Neural crest cell (in vitro differentiated cells): ENCODE results near the gene SLC35E4. TPM values are rescaled to one million over a fixed set of nuclear protein-coding genes. Genes with fewer than 3 reads are reported as not detected.
A peak's percentile ranks its signal among the peaks of the same experiment; 100 is the strongest.

Experiments used
- DNase-seq: peaks from one replicate; pipeline ENCODE4 v3.0.0; 2021; ENCODE audit warnings: low read depth, mixed read lengths, low spot score
- H3K27ac Mint-ChIP-seq: one replicate; pipeline ENCODE4 v1.8.0; 2021; ENCODE audit warnings: mild to moderate bottlenecking, mixed read lengths; ENCODE audit not compliant: unreplicated experiment
- H3K27me3 Mint-ChIP-seq: 2 replicates; pipeline ENCODE4 v1.8.0; 2021; ENCODE audit warnings: low read depth, mild to moderate bottlenecking, mixed read lengths
- H3K36me3 Mint-ChIP-seq: 2 replicates; pipeline ENCODE4 v1.8.0; 2021; ENCODE audit warnings: low read depth, mild to moderate bottlenecking, mixed read lengths
- H3K4me1 Mint-ChIP-seq: 2 replicates; pipeline ENCODE4 v1.8.0; 2021; ENCODE audit warnings: mixed read lengths
- H3K4me3 Mint-ChIP-seq: one replicate; pipeline ENCODE4 v1.8.0; 2021; ENCODE audit warnings: mild to moderate bottlenecking, mixed read lengths
- H3K9me3 Mint-ChIP-seq: 2 replicates; pipeline ENCODE4 v1.8.0; 2021; ENCODE audit warnings: mixed read lengths
- total RNA-seq: library from RNA; stranded (reverse); gene quantifications from 2 replicates; pipeline ENCODE4 v1.2.1, GENCODE V29; 2021
- TF ChIP-seq, protein P1 (sequence below): fragments of 200-600 bp; sonication (generic); conservative IDR thresholded peaks from 2 replicates; pipeline ENCODE4 v1.5.0; 2021; ENCODE audit warnings: antibody characterized with exemption, mild to moderate bottlenecking

SLC35E4 gene
- total RNA-seq, 1 donor from 2014 or later = 4.5 TPM

- H3K4me1 Mint-ChIP-seq = peaks cover 19% of the 10 kb centered on the region
- H3K36me3 Mint-ChIP-seq = no peaks in the 10 kb centered on the region
- TF ChIP-seq, protein P1, sequence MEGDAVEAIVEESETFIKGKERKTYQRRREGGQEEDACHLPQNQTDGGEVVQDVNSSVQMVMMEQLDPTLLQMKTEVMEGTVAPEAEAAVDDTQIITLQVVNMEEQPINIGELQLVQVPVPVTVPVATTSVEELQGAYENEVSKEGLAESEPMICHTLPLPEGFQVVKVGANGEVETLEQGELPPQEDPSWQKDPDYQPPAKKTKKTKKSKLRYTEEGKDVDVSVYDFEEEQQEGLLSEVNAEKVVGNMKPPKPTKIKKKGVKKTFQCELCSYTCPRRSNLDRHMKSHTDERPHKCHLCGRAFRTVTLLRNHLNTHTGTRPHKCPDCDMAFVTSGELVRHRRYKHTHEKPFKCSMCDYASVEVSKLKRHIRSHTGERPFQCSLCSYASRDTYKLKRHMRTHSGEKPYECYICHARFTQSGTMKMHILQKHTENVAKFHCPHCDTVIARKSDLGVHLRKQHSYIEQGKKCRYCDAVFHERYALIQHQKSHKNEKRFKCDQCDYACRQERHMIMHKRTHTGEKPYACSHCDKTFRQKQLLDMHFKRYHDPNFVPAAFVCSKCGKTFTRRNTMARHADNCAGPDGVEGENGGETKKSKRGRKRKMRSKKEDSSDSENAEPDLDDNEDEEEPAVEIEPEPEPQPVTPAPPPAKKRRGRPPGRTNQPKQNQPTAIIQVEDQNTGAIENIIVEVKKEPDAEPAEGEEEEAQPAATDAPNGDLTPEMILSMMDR = no peak
- peaks cover 28% of the 10 kb centered on the region for H3K27me3 Mint-ChIP-seq
- H3K9me3 Mint-ChIP-seq = no peaks in the 10 kb centered on the region
- H3K27ac Mint-ChIP-seq = no peak overlapping the region
- peak overlapping the region; percentile 96 for H3K4me3 Mint-ChIP-seq
- DNase-seq = no peak
These were observed 31.5 kb downstream of the SLC35E4 start for GRCh38 chr22:30667107-30667493.

GRCh38 chr22:30667494-30668385, 32.2 kb downstream of the SLC35E4 start, which contains the start of gene DUSP18:
DUSP18 (minus strand) TSS chr22:30667875; CDS start chr22:30664003, 3,872 bp downstream.
- Mint-ChIP-seq H3K9me3 (no peaks in the 10 kb centered on the region), H3K36me3 (no peaks in the 10 kb centered on the region), H3K4me1 (peaks cover 19% of the 10 kb centered on the region), H3K4me3 (peak within 1 kb of the TSS; percentile 96), H3K27ac (peak within 1 kb of the TSS; percentile 96), H3K27me3 (peaks cover 28% of the 10 kb centered on the region)
- TF ChIP-seq, protein P1 = peak; percentile 64
- DNase-seq = peak; percentile 95

DNA sequence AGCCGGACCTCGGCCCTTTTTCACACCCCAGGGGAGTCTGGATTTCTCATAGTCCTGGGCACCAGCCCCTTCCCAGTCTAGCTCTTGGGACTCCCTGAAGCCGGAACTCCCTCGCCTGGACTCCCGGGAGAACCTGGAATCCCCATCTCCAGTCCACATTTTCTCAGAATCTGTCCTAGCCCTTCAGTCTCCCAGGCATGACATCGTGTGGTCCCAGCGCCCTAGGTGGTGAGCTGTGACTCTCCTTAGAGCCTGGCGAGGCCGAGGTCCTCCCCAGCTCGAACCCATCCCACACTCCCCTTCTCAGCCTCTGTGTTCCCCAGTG, 32.8 kb downstream of the SLC35E4 start:
- DNase-seq = no peak
- Mint-ChIP-seq H3K4me3 (peak overlapping the region; percentile 96), H3K4me1 (peaks cover 19% of the 10 kb centered on the region), H3K27ac (no peak overlapping the region), H3K36me3 (no peaks in the 10 kb centered on the region), H3K9me3 (no peaks in the 10 kb centered on the region), H3K27me3 (peaks cover 28% of the 10 kb centered on the region)
- TF ChIP-seq, protein P1 = no peak

- Mint-ChIP-seq H3K36me3 (no peaks in the 10 kb centered on the region), H3K9me3 (no peaks in the 10 kb centered on the region), H3K27ac (no peak overlapping the region), H3K4me3 (peak overlapping the region; percentile 61), H3K4me1 (peaks cover 19% of the 10 kb centered on the region), H3K27me3 (peaks cover 29% of the 10 kb centered on the region)
- TF ChIP-seq, protein P1 = no peak
- no peak for DNase-seq
These were observed 35.5 kb downstream of the SLC35E4 start for GRCh38 chr22:30671071-30671470.

GRCh38 chr22:30673136-30673535, 37.6 kb downstream of the SLC35E4 start:
- H3K27ac Mint-ChIP-seq = no peak overlapping the region
- TF ChIP-seq, protein P1 = no peak
- DNase-seq = no peak
- H3K27me3 Mint-ChIP-seq = peaks cover 24% of the 10 kb centered on the region
- peaks cover 10% of the 10 kb centered on the region for H3K4me1 Mint-ChIP-seq
- H3K36me3 Mint-ChIP-seq = no peaks in the 10 kb centered on the region
- no peaks in the 10 kb centered on the region for H3K9me3 Mint-ChIP-seq
- H3K4me3 Mint-ChIP-seq = no peak overlapping the region
